Bronchial epithelial cell (primary cell): ENCODE results near the gene LKAAEAR1. TPM values are rescaled to one million over a fixed set of nuclear protein-coding genes. Genes with fewer than 3 reads are reported as not detected.

Experiments
- DNase-seq: peaks from one replicate; pipeline ENCODE4 v3.0.0-alpha.2; 2010; ENCODE audit warnings: low read depth
- FAIRE-seq: peaks from 2 replicates; lab custom pipeline; 2011; peaks lifted over from hg19 to GRCh38; lab: Jason Lieb, UNC
- H3K27me3 ChIP-seq: 2 replicates; pipeline ENCODE4 v1.5.1; 2011; ENCODE audit warnings: low read length; ENCODE audit not compliant: control insufficient read depth, insufficient read depth
- H3K36me3 ChIP-seq: 2 replicates; pipeline ENCODE4 v1.5.1; 2011; ENCODE audit warnings: low read length; ENCODE audit not compliant: control insufficient read depth, insufficient read depth
- H3K4me3 ChIP-seq: 2 replicates; pipeline ENCODE4 v1.5.1; 2011; ENCODE audit warnings: mild to moderate bottlenecking, low read depth, low read length, control low read depth
- CTCF ChIP-seq: IDR thresholded peaks from 2 replicates; pipeline ENCODE4 v1.5.1; 2011; ENCODE audit warnings: mild to moderate bottlenecking, moderate library complexity, low read length, control low read depth, inconsistent platforms; ENCODE audit not compliant: insufficient read depth, severe bottlenecking
- total RNA-seq: library from RNA; depleted of rRNA; stranded (reverse); fragments of >200 nt; gene quantifications from 2 replicates; pipeline ENCODE4 v1.2.1, GENCODE V29; 2014

Gene LKAAEAR1
- total RNA-seq, 1 donor from 2014 or later = not detected

GRCh38 chr20:64099086-64099786, 15.0 kb upstream of the LKAAEAR1 start:
- no peak overlapping the region for H3K4me3 ChIP-seq
- peaks cover 19% of the 10 kb centered on the region for H3K27me3 ChIP-seq
- no peaks in the 10 kb centered on the region for H3K36me3 ChIP-seq
- DNase-seq (no peak), FAIRE-seq (no peak)
- no peak for TF ChIP-seq CTCF

GRCh38 chr20:64098471-64099013, 14.3 kb upstream of the LKAAEAR1 start:
- Histone ChIP-seq H3K4me3 (no peak overlapping the region), H3K36me3 (no peaks in the 10 kb centered on the region), H3K27me3 (peaks cover 19% of the 10 kb centered on the region)
- TF ChIP-seq CTCF = no peak
- FAIRE-seq (no peak), DNase-seq (no peak)

- Histone ChIP-seq H3K27me3 (peaks cover 11% of the 10 kb centered on the region), H3K36me3 (no peaks in the 10 kb centered on the region), H3K4me3 (no peak overlapping the region)
- FAIRE-seq (no peak), DNase-seq (no peak)
- TF ChIP-seq CTCF = no peak
These were observed 12.3 kb upstream of the LKAAEAR1 start for GRCh38 chr20:64096535-64096934.

GRCh38 chr20:64095927-64096326, 11.7 kb upstream of the LKAAEAR1 start:
- Histone ChIP-seq H3K36me3 (no peaks in the 10 kb centered on the region), H3K27me3 (peaks cover 7% of the 10 kb centered on the region), H3K4me3 (no peak overlapping the region)
- DNase-seq (no peak), FAIRE-seq (no peak)
- TF ChIP-seq CTCF = no peak

- Histone ChIP-seq H3K4me3 (no peak overlapping the region), H3K27me3 (peaks cover 2% of the 10 kb centered on the region), H3K36me3 (no peaks in the 10 kb centered on the region)
- DNase-seq = no peak
- FAIRE-seq = no peak
- TF ChIP-seq CTCF = no peak
These were observed 11.3 kb upstream of the LKAAEAR1 start for GRCh38 chr20:64095455-64095854.

- DNase-seq (no peak), FAIRE-seq (no peak)
- Histone ChIP-seq H3K27me3 (peaks cover 9% of the 10 kb centered on the region), H3K36me3 (no peaks in the 10 kb centered on the region), H3K4me3 (no peak overlapping the region)
- no peak for TF ChIP-seq CTCF
These were observed 8.9 kb upstream of the LKAAEAR1 start for GRCh38 chr20:64093013-64093503.
